Measurements from ENCODE around the gene MLEC. TPM values are rescaled to one million over a fixed set of nuclear protein-coding genes. Genes with fewer than 3 reads are reported as not detected.

The MLEC gene
- total RNA-seq, 2 donors from 2014 or later = 49.1 to 63.1 TPM

DNA sequence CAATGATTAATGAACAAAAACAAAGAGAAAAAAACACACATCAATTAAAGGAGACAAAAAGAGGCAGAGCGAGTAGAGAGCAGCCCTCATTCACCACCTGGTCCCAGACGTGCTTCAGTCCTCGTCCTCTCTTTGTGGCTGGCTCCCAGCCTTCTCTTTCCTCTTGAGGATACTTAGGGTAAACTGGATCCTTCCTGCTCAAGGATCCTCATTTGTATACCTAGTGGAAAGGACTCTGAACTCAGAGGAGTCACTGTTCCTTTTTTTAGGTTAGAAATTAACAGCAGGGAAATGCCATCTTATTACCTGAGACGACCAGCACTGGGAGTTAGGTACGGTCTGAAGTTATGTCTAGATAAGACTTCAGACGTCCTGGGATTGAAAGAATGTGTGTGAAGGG is 9.7 kb downstream of the MLEC start:
- ATAC-seq (ENCODE audit: insufficient number of reproducible peaks, low FRiP score, low read depth) (no peak), DNase-seq (ENCODE audit: low spot score) (no peak)
- Histone ChIP-seq H3K27me3 (replicated peaks; ENCODE audit: insufficient read depth) (no peaks in the 10 kb centered on the region), H3K27ac (no peak overlapping the region), H3K9me3 (no peaks in the 10 kb centered on the region), H3K4me3 (no peak overlapping the region), H3K36me3 (peaks cover 38% of the 10 kb centered on the region), H3K4me1 (ENCODE audit: control insufficient read depth in 1 of 2, low read depth in 2 of 2) (peaks cover 0 to 14% of the 10 kb centered on the region in 2 donors)
- TF ChIP-seq, protein P1, sequence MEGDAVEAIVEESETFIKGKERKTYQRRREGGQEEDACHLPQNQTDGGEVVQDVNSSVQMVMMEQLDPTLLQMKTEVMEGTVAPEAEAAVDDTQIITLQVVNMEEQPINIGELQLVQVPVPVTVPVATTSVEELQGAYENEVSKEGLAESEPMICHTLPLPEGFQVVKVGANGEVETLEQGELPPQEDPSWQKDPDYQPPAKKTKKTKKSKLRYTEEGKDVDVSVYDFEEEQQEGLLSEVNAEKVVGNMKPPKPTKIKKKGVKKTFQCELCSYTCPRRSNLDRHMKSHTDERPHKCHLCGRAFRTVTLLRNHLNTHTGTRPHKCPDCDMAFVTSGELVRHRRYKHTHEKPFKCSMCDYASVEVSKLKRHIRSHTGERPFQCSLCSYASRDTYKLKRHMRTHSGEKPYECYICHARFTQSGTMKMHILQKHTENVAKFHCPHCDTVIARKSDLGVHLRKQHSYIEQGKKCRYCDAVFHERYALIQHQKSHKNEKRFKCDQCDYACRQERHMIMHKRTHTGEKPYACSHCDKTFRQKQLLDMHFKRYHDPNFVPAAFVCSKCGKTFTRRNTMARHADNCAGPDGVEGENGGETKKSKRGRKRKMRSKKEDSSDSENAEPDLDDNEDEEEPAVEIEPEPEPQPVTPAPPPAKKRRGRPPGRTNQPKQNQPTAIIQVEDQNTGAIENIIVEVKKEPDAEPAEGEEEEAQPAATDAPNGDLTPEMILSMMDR (IDR thresholded peaks at IDR 0.05) = no peak

GRCh38 chr12:120697344-120697743 is 10.4 kb downstream of the MLEC start:
- no peak for DNase-seq (ENCODE audit: low spot score)
- TF ChIP-seq, protein P1 (IDR thresholded peaks at IDR 0.05) = no peak
- Histone ChIP-seq H3K4me1 (ENCODE audit: control insufficient read depth in 1 of 2, low read depth in 2 of 2) (peaks cover 0 to 14% of the 10 kb centered on the region in 2 donors), H3K27me3 (replicated peaks; ENCODE audit: insufficient read depth) (no peaks in the 10 kb centered on the region), H3K4me3 (no peak overlapping the region), H3K9me3 (no peaks in the 10 kb centered on the region), H3K27ac (no peak overlapping the region), H3K36me3 (peaks cover 38% of the 10 kb centered on the region)
- ATAC-seq (ENCODE audit: insufficient number of reproducible peaks, low FRiP score, low read depth) = no peak

GRCh38 chr12:120698665-120699064 is 11.7 kb downstream of the MLEC start:
- H3K9me3 ChIP-seq = no peaks in the 10 kb centered on the region
- TF ChIP-seq, protein P1 (IDR thresholded peaks at IDR 0.05) = no peak
- no peaks in the 10 kb centered on the region for H3K27me3 ChIP-seq (replicated peaks; ENCODE audit: insufficient read depth)
- H3K4me3 ChIP-seq = no peak overlapping the region
- peaks cover 44% of the 10 kb centered on the region for H3K36me3 ChIP-seq
- no peak for DNase-seq (ENCODE audit: low spot score)
- no peak overlapping the region for H3K27ac ChIP-seq
- no peak for ATAC-seq (ENCODE audit: insufficient number of reproducible peaks, low FRiP score, low read depth)
- H3K4me1 ChIP-seq (ENCODE audit: control insufficient read depth in 1 of 2, low read depth in 2 of 2) = peaks cover 0 to 14% of the 10 kb centered on the region in 2 donors

- no peaks in the 10 kb centered on the region for H3K27me3 ChIP-seq (replicated peaks; ENCODE audit: insufficient read depth)
- no peak overlapping the region for H3K27ac ChIP-seq
- TF ChIP-seq, protein P1 (IDR thresholded peaks at IDR 0.05) = no peak
- H3K9me3 ChIP-seq = no peaks in the 10 kb centered on the region
- ATAC-seq (ENCODE audit: insufficient number of reproducible peaks, low FRiP score, low read depth) (no peak), DNase-seq (ENCODE audit: low spot score) (no peak)
- H3K4me3 ChIP-seq = no peak overlapping the region
- H3K4me1 ChIP-seq (ENCODE audit: control insufficient read depth in 1 of 2, low read depth in 2 of 2) = peaks cover 0 to 14% of the 10 kb centered on the region in 2 donors
- H3K36me3 ChIP-seq = peaks cover 38% of the 10 kb centered on the region
These were observed 12.6 kb downstream of the MLEC start for GRCh38 chr12:120699553-120699952.

- peaks cover 0 to 14% of the 10 kb centered on the region in 2 donors for H3K4me1 ChIP-seq (ENCODE audit: control insufficient read depth in 1 of 2, low read depth in 2 of 2)
- TF ChIP-seq, protein P1 (IDR thresholded peaks at IDR 0.05) = no peak
These were observed 13.9 kb downstream of the MLEC start for GRCh38 chr12:120700886-120701285.

More at GRCh38 chr12:120700886-120701285, 13.9 kb downstream of the MLEC start:
- DNase-seq (ENCODE audit: low spot score) (no peak), ATAC-seq (ENCODE audit: insufficient number of reproducible peaks, low FRiP score, low read depth) (no peak)
- H3K9me3 ChIP-seq = no peaks in the 10 kb centered on the region
- no peaks in the 10 kb centered on the region for H3K27me3 ChIP-seq (replicated peaks; ENCODE audit: insufficient read depth)
- H3K36me3 ChIP-seq = peaks cover 25% of the 10 kb centered on the region
- H3K4me3 ChIP-seq = no peak overlapping the region
- no peak overlapping the region for H3K27ac ChIP-seq

Measured in thoracic aorta (tissue), 2 donors.